H1 (cell line): ENCODE measurements around the gene FKBP10. TPM values are rescaled to one million over a fixed set of nuclear protein-coding genes. Genes with fewer than 3 reads are reported as not detected.

Source experiments
- CTCF ChIA-PET: fragments of 300-600 bp; sonication (Branson Sonifier 250); formaldehyde crosslinking; loops from one replicate; lab custom pipeline; 2021; ENCODE audit not compliant: partially characterized antibody; lab: Charles Lee
- POLR2A ChIA-PET: fragments of 300-600 bp; sonication (Branson Sonifier 250); formaldehyde crosslinking; loops from one replicate; lab custom pipeline; 2021; ENCODE audit warnings: inconsistent platforms; ENCODE audit not compliant: partially characterized antibody; lab: Charles Lee
- DNase-seq, 2 experiments: peaks; one replicate each; pipeline versions ENCODE4 v3.0.0 to v3.0.0-alpha.2; 2010 to 2022; ENCODE audit warnings: low spot score in 2 of 2, low read depth in 1 of 2, mixed read lengths in 1 of 2
- FAIRE-seq: peaks from 2 replicates; lab custom pipeline; 2011; peaks lifted over from hg19 to GRCh38; lab: Jason Lieb, UNC
- H2AFZ ChIP-seq: 2 replicates; pipeline ENCODE4 v1.8.1; 2012; ENCODE audit warnings: low read length, inconsistent platforms
- H2AK5ac ChIP-seq: 2 replicates; pipeline ENCODE4 v1.6.1; 2013; ENCODE audit warnings: low read depth, low read length
- H2BK120ac ChIP-seq: replicated peaks from 2 replicates; pipeline ENCODE3; 2013; ENCODE audit warnings: low read depth, low read length, inconsistent platforms
- H2BK12ac ChIP-seq: 2 replicates; pipeline ENCODE4 v1.6.1; 2013; ENCODE audit warnings: low read depth, low read length
- H2BK15ac ChIP-seq: 2 replicates; pipeline ENCODE4 v1.6.1; 2013; ENCODE audit warnings: low read length
- H2BK20ac ChIP-seq: 2 replicates; pipeline ENCODE4 v1.6.1; 2013; ENCODE audit warnings: low read length
- H2BK5ac ChIP-seq: 2 replicates; pipeline ENCODE4 v1.6.1; 2013; ENCODE audit warnings: low read depth, low read length
- H3K14ac ChIP-seq: 2 replicates; pipeline ENCODE4 v1.6.1; 2013; ENCODE audit warnings: inconsistent platforms; ENCODE audit not compliant: insufficient read length
- H3K18ac ChIP-seq: 2 replicates; pipeline ENCODE4 v1.6.1; 2013; ENCODE audit warnings: low read length; ENCODE audit errors: extremely low read depth
- H3K23ac ChIP-seq: 2 replicates; pipeline ENCODE4 v1.6.1; 2013; ENCODE audit warnings: inconsistent platforms; ENCODE audit not compliant: insufficient read length
- H3K23me2 ChIP-seq: 2 replicates; pipeline ENCODE4 v1.6.1; 2013; ENCODE audit warnings: low read depth, low read length
- H3K27ac ChIP-seq: 2 replicates; pipeline ENCODE4 v1.6.1; 2011; ENCODE audit warnings: low read depth, low read length, inconsistent platforms
- H3K27me3 ChIP-seq, 4 experiments: replicated peaks in 1 of 4; 1 replicate in 1 of 4; 2 replicates in 3 of 4; pipeline versions ENCODE4 v1.6.1 to v1.8.1; 2011 to 2013; ENCODE audit warnings: low read length in 3 of 4, mild to moderate bottlenecking in 3 of 4, inconsistent platforms in 2 of 4, mixed read lengths in 2 of 4, moderate library complexity in 1 of 4; ENCODE audit not compliant: control insufficient read depth in 3 of 4, insufficient read depth in 3 of 4; ENCODE audit errors: extremely low read depth in 1 of 4
- H3K36me3 ChIP-seq, 4 experiments: 2 replicates each; pipeline versions ENCODE4 v1.6.1 to v1.8.1; 2011 to 2013; ENCODE audit warnings: mild to moderate bottlenecking in 4 of 4, low read length in 3 of 4, moderate library complexity in 2 of 4, control low read depth in 1 of 4, inconsistent platforms in 1 of 4; ENCODE audit not compliant: insufficient read depth in 4 of 4, control insufficient read depth in 2 of 4
- H3K4ac ChIP-seq: replicated peaks from 2 replicates; pipeline ENCODE3; 2013; ENCODE audit warnings: low read length, low read depth, mixed read lengths, inconsistent platforms; ENCODE audit not compliant: insufficient read length
- H3K4me1 ChIP-seq, 4 experiments: replicated peaks in 1 of 4; 1 replicate in 1 of 4; 2 replicates in 3 of 4; pipeline versions ENCODE4 v1.6.1 to v1.8.1; 2011 to 2013; ENCODE audit warnings: low read length in 3 of 4, inconsistent platforms in 2 of 4, mixed read lengths in 1 of 4; ENCODE audit not compliant: insufficient read depth in 4 of 4, control insufficient read depth in 3 of 4
- H3K4me2 ChIP-seq, 2 experiments: 2 replicates each; pipeline versions ENCODE4 v1.6.1 to v1.8.1; 2011 to 2013; ENCODE audit warnings: low read depth in 2 of 2, low read length in 2 of 2, control low read depth in 1 of 2, inconsistent platforms in 1 of 2, mild to moderate bottlenecking in 1 of 2; ENCODE audit not compliant: insufficient read depth in 1 of 2
- H3K4me3 ChIP-seq, 4 experiments: fragments of 200-600, 300-600 bp in 1 of 4; sonication (generic), shearing (Covaris generic), sonication (Bioruptor Twin) in 1 of 4; 2 replicates each; pipeline versions ENCODE4 v1.5.1 to v1.8.1; 2011 to 2016; ENCODE audit warnings: low read length in 4 of 4, low read depth in 3 of 4, control low read depth in 2 of 4, inconsistent platforms in 2 of 4, mild to moderate bottlenecking in 2 of 4, mixed read lengths in 1 of 4, moderate library complexity in 1 of 4; ENCODE audit not compliant: insufficient read depth in 2 of 4; ENCODE audit errors: extremely low read depth in 1 of 4
- H3K56ac ChIP-seq: replicated peaks from 2 replicates; pipeline ENCODE3; 2013; ENCODE audit warnings: low read depth, mild to moderate bottlenecking, mixed read lengths, low read length, inconsistent platforms; ENCODE audit not compliant: insufficient read length
- H3K79me1 ChIP-seq: 2 replicates; pipeline ENCODE4 v1.6.1; 2013; ENCODE audit warnings: low read depth, low read length, control low read depth
- H3K79me2 ChIP-seq, 2 experiments: 2 replicates each; pipeline versions ENCODE4 v1.6.1 to v1.8.1; 2012 to 2013; ENCODE audit warnings: low read length in 2 of 2, mild to moderate bottlenecking in 2 of 2, inconsistent platforms in 1 of 2; ENCODE audit not compliant: insufficient read depth in 2 of 2, control insufficient read depth in 1 of 2
- H3K9ac ChIP-seq, 4 experiments: replicated peaks in 1 of 4; 1 replicate in 1 of 4; 2 replicates in 3 of 4; pipeline versions ENCODE4 v1.6.1 to v1.8.1; 2011 to 2013; ENCODE audit warnings: low read depth in 3 of 4, low read length in 3 of 4, control low read depth in 2 of 4, mild to moderate bottlenecking in 2 of 4, moderate library complexity in 2 of 4, inconsistent platforms in 1 of 4; ENCODE audit errors: extremely low read depth in 1 of 4
- H3K9me3 ChIP-seq, 2 experiments: 2 replicates each; pipeline versions ENCODE4 v1.6.1 to v1.8.1; 2012 to 2013; ENCODE audit warnings: mild to moderate bottlenecking in 2 of 2, moderate library complexity in 2 of 2, control low read depth in 1 of 2, inconsistent platforms in 1 of 2, low read depth in 1 of 2, low read length in 1 of 2, mixed read lengths in 1 of 2; ENCODE audit not compliant: insufficient read depth in 2 of 2
- H4K20me1 ChIP-seq, 2 experiments: replicated peaks in 1 of 2; 2 replicates each; pipeline versions ENCODE3 to v1.8.1; 2011 to 2013; ENCODE audit warnings: inconsistent platforms in 2 of 2, low read length in 2 of 2, mild to moderate bottlenecking in 1 of 2; ENCODE audit not compliant: insufficient read depth in 2 of 2, control insufficient read depth in 1 of 2
- H4K5ac ChIP-seq: 2 replicates; pipeline ENCODE4 v1.6.1; 2013; ENCODE audit warnings: low read length, low read depth, mixed read lengths, inconsistent platforms; ENCODE audit not compliant: insufficient read length
- H4K8ac ChIP-seq: 2 replicates; pipeline ENCODE4 v1.8.0; 2013; ENCODE audit warnings: mild to moderate bottlenecking, moderate library complexity, low read length, inconsistent platforms; ENCODE audit not compliant: insufficient read depth; ENCODE audit errors: extremely low read depth
- H4K91ac ChIP-seq: replicated peaks from 2 replicates; pipeline ENCODE3; 2013; ENCODE audit warnings: low read length, mixed read lengths, inconsistent platforms; ENCODE audit not compliant: insufficient read length
- ASH2L ChIP-seq: fragments of 200-600, 300-600 bp; sonication (generic); IDR thresholded peaks from one replicate; pipeline ENCODE4 v1.7.1; 2017; ENCODE audit warnings: low read length
- WGBS, 2 experiments: shearing (Covaris generic) in 1 of 2; methylation state at CpG; one replicate each; pipeline versions ENCODE4 v1.1.6 to v1.1.7; 2013 to 2015; ENCODE audit warnings: low lambda C conversion rate in 2 of 2, mixed read lengths in 2 of 2, inconsistent platforms in 1 of 2, low coverage in 1 of 2, missing lambda C conversion rate in 1 of 2; ENCODE audit not compliant: insufficient replicate concordance in 2 of 2, insufficient coverage in 1 of 2, insufficient read length in 1 of 2; ENCODE audit errors: extremely low coverage in 1 of 2, missing lambda C conversion rate in 1 of 2; 5-methylcytosine and 5-hydroxymethylcytosine counted together
- polyA plus RNA-seq, 7 experiments: library from polyadenylated mRNA; depleted of rRNA in 3 of 7; stranded (reverse) in 5 of 7; unstranded in 2 of 7; fragments of >200 nt in 5 of 7; fragments of 200-250 nt in 2 of 7; gene quantifications; 1 replicate in 5 of 7; 2 replicates in 1 of 7; 4 replicates in 1 of 7; pipeline versions ENCODE4 v1.2.1 to v1.2.3, GENCODE V29; 2011 to 2013; ENCODE audit warnings: missing spikeins in 2 of 7, mixed read lengths in 2 of 7
- total RNA-seq: library from RNA; stranded (reverse); fragmentation: NEBNext Ultra II Directional; extraction: Animal tissue kit (Norgen Biotek cat#: 25700); gene quantifications from 2 replicates; pipeline ENCODE4 v1.2.1, GENCODE V29; 2021

FKBP10 gene
- total and polyA plus RNA-seq, 2 of the 8 experiments (the other 6 are each of a cell fraction or from before 2014, with no cell fraction given), result 173 to 283 TPM

DNA sequence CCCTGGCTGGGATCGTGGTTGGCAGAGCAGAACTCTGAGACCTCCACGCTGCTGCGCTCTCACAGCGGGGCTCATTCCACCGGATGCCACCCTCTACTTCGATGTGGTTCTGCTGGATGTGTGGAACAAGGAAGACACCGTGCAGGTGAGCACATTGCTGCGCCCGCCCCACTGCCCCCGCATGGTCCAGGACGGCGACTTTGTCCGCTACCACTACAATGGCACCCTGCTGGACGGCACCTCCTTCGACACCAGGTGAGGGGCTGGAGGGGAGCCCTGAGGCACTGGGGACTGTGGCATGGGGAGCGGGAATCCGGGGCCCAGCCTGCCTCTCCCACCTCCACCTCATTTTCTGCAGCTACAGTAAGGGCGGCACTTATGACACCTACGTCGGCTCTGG is 5.2 kb downstream of the FKBP10 start:
- no peak overlapping the region for H3K9ac ChIP-seq
- peaks cover 15% of the 10 kb centered on the region for H3K79me1 ChIP-seq
- peaks cover 0 to 32% (median 17%) of the 10 kb centered on the region in 4 experiments; a peak in 6 of 7 replicates for H3K4me1 ChIP-seq
- H2BK20ac ChIP-seq, result no peak overlapping the region
- H2AFZ ChIP-seq, result no peak overlapping the region
- no peak overlapping the region for H3K4me3 ChIP-seq
- no peak overlapping the region; the same call in 1 of the 2 replicates for H2BK5ac ChIP-seq
- no peak overlapping the region for H3K18ac ChIP-seq
- no peak overlapping the region for H2BK120ac ChIP-seq
- H4K20me1 ChIP-seq, result peaks cover 0 to 9% of the 10 kb centered on the region in 2 experiments
- WGBS, 2 experiments, result 91% methylated on average over 20 of the region's 20 CpGs; no CpG with 5 or more reads in 1 of the 2 experiments
- no peak overlapping the region for H4K5ac ChIP-seq
- no peak overlapping the region for H3K56ac ChIP-seq
- H2AK5ac ChIP-seq, result no peak overlapping the region
- no peak overlapping the region for H2BK12ac ChIP-seq
- no peaks in the 10 kb centered on the region for H3K27me3 ChIP-seq
- no peaks in the 10 kb centered on the region for H3K9me3 ChIP-seq
- FAIRE-seq (no peak), DNase-seq (no peak)
- no peak overlapping the region for H3K4me2 ChIP-seq
- H2BK15ac ChIP-seq, result no peak overlapping the region
- H3K14ac ChIP-seq, result no peak overlapping the region
- ChIA-PET POLR2A (interaction anchor here (0.6 to 1.1 kb wide), 2 partner anchors 49 to 1653 kb away, joined by 3 to 5 read pairs; no protein-coding TSS in a partner anchor), CTCF (no interaction called here)
- H4K91ac ChIP-seq, result no peak overlapping the region
- peaks cover 9% of the 10 kb centered on the region for H3K23me2 ChIP-seq
- H3K36me3 ChIP-seq, result peaks cover 2 to 29% (median 5%) of the 10 kb centered on the region in 4 experiments; a peak in 3 of 8 replicates
- H3K23ac ChIP-seq, result no peak overlapping the region
- H3K27ac ChIP-seq, result no peak overlapping the region
- no peak overlapping the region for H4K8ac ChIP-seq
- peaks cover 0 to 28% of the 10 kb centered on the region in 2 experiments; a peak in 2 of 4 replicates for H3K79me2 ChIP-seq
- H3K4ac ChIP-seq, result no peak overlapping the region
- TF ChIP-seq ASH2L, result no peak
